WTC11 (cell line): ENCODE results near the gene PPP2R5A. TPM values are rescaled to one million over a fixed set of nuclear protein-coding genes. Genes with fewer than 3 reads are reported as not detected.

Source experiments
- ATAC-seq: fragments of 200-7000 bp; cut with Tn5 transposase; 2 replicates; pipeline ENCODE4 v1.10.0; 2021; ENCODE audit warnings: mild to moderate bottlenecking, moderate library complexity
- CTCF ChIA-PET: fragments of 300-600 bp; sonication (Branson Sonifier 250); formaldehyde crosslinking; loops from one replicate; lab custom pipeline; 2021; ENCODE audit warnings: antibody characterized with exemption; lab: Charles Lee
- POLR2A ChIA-PET: fragments of 350-600 bp; sonication (Branson Sonifier 250); formaldehyde crosslinking; loops from one replicate; lab custom pipeline; 2021; ENCODE audit warnings: antibody characterized with exemption; lab: Charles Lee
- DNase-seq: peaks from one replicate; pipeline ENCODE4 v3.0.0; 2021; ENCODE audit warnings: low spot score
- H3K27ac Mint-ChIP-seq: 2 replicates; pipeline ENCODE4 v1.8.0; 2021; ENCODE audit warnings: mixed read lengths
- H3K27me3 Mint-ChIP-seq: 2 replicates; pipeline ENCODE4 v1.8.0; 2021; ENCODE audit warnings: low read depth, mild to moderate bottlenecking, moderate library complexity, mixed read lengths
- H3K36me3 Mint-ChIP-seq: 2 replicates; pipeline ENCODE4 v1.8.0; 2021; ENCODE audit warnings: mixed read lengths
- H3K4me1 Mint-ChIP-seq: 2 replicates; pipeline ENCODE4 v1.8.0; 2022; ENCODE audit warnings: mixed read lengths
- H3K4me3 Mint-ChIP-seq: 2 replicates; pipeline ENCODE4 v1.8.0; 2021; ENCODE audit warnings: mild to moderate bottlenecking, moderate library complexity, mixed read lengths
- H3K9me3 Mint-ChIP-seq: 2 replicates; pipeline ENCODE4 v1.8.0; 2021; ENCODE audit warnings: mixed read lengths
- ATF2 ChIP-seq: sonication (generic); formaldehyde crosslinking; IDR thresholded peaks from 2 replicates; pipeline ENCODE4 v1.8.1; 2022; ENCODE audit warnings: low read depth, missing genetic modification reagents, borderline replicate concordance
- ELF4 ChIP-seq: sonication (generic); formaldehyde crosslinking; IDR thresholded peaks from 2 replicates; pipeline ENCODE4 v1.8.1; 2022; ENCODE audit warnings: low read depth, mild to moderate bottlenecking, moderate library complexity, missing genetic modification reagents
- FOXJ3 ChIP-seq: sonication (generic); formaldehyde crosslinking; IDR thresholded peaks from 2 replicates; pipeline ENCODE4 v1.9.0; 2021; ENCODE audit warnings: missing genetic modification reagents, mild to moderate bottlenecking, borderline replicate concordance
- MLX ChIP-seq: sonication (generic); formaldehyde crosslinking; IDR thresholded peaks from 2 replicates; pipeline ENCODE4 v1.8.1; 2023; ENCODE audit warnings: mild to moderate bottlenecking, missing genetic modification reagents, moderate library complexity
- NR3C1 ChIP-seq: sonication (generic); formaldehyde crosslinking; conservative IDR thresholded peaks from 2 replicates; pipeline ENCODE4 v1.8.1; 2023; ENCODE audit warnings: low read depth, mild to moderate bottlenecking, missing genetic modification reagents
- PRDM15 ChIP-seq: sonication (generic); formaldehyde crosslinking; IDR thresholded peaks from 2 replicates; pipeline ENCODE4 v1.8.0; 2022; ENCODE audit warnings: missing genetic modification reagents
- PRRX2 ChIP-seq: fragments of 250-450 bp; sonication (Bioruptor Pico); IDR thresholded peaks from 2 replicates; pipeline ENCODE4 v1.8.0; 2021; ENCODE audit warnings: mild to moderate bottlenecking
- SMAD3 ChIP-seq: sonication (generic); formaldehyde crosslinking; IDR thresholded peaks from 2 replicates; pipeline ENCODE4 v1.8.0; 2022; ENCODE audit warnings: missing genetic modification reagents, mild to moderate bottlenecking, borderline replicate concordance
- STAT6 ChIP-seq: sonication (generic); formaldehyde crosslinking; conservative IDR thresholded peaks from 2 replicates; pipeline ENCODE4 v1.8.1; 2023; ENCODE audit warnings: mild to moderate bottlenecking, low read depth, missing genetic modification reagents, moderate library complexity
- TEAD4 ChIP-seq: sonication (generic); formaldehyde crosslinking; IDR thresholded peaks from 2 replicates; pipeline ENCODE4 v1.8.0; 2022; ENCODE audit warnings: mild to moderate bottlenecking, missing genetic modification reagents
- TP53 ChIP-seq: sonication (generic); formaldehyde crosslinking; IDR thresholded peaks from 2 replicates; pipeline ENCODE4 v1.8.1; 2023; ENCODE audit warnings: mild to moderate bottlenecking, missing genetic modification reagents
- USF2 ChIP-seq: sonication (generic); formaldehyde crosslinking; IDR thresholded peaks from 2 replicates; pipeline ENCODE4 v1.8.1; 2023; ENCODE audit warnings: mild to moderate bottlenecking, missing genetic modification reagents, moderate library complexity
- ZMAT4 ChIP-seq: fragments of 250-450 bp; sonication (Bioruptor Pico); IDR thresholded peaks from 2 replicates; pipeline ENCODE4 v1.9.0; 2021; ENCODE audit warnings: mild to moderate bottlenecking
- ZNF232 ChIP-seq: sonication (generic); formaldehyde crosslinking; IDR thresholded peaks from 2 replicates; pipeline ENCODE4 v1.8.0; 2022; ENCODE audit warnings: mild to moderate bottlenecking, missing genetic modification reagents
- ZNF281 ChIP-seq: sonication (generic); formaldehyde crosslinking; IDR thresholded peaks from 2 replicates; pipeline ENCODE4 v1.8.0; 2023; ENCODE audit warnings: mild to moderate bottlenecking, missing genetic modification reagents
- total RNA-seq: library from RNA; stranded (reverse); gene quantifications from 3 replicates; pipeline ENCODE4 v1.2.3, GENCODE V29; 2021

Gene PPP2R5A
- total RNA-seq, 1 experiment from 2014 or later, result 35.9 TPM

- no peak for ATAC-seq
- H3K36me3 Mint-ChIP-seq, result peaks cover 51% of the 10 kb centered on the region
- POLR2A ChIA-PET, result interaction anchor here (0.7 kb wide), 1 partner anchor 1996 kb away, joined by 4 read pairs; no protein-coding TSS in a partner anchor
- DNase-seq, result no peak
- H3K27me3 Mint-ChIP-seq, result no peaks in the 10 kb centered on the region
- TF ChIP-seq MLX (CRISPR knock-in tag) (no peak), NR3C1 (CRISPR knock-in tag) (no peak), FOXJ3 (CRISPR knock-in tag) (no peak), ELF4 (CRISPR knock-in tag) (no peak), PRRX2 (CRISPR knock-in tag) (no peak), PRDM15 (CRISPR knock-in tag) (no peak), TEAD4 (no peak), USF2 (CRISPR knock-in tag) (no peak), ZMAT4 (CRISPR knock-in tag) (no peak), ZNF281 (CRISPR knock-in tag) (no peak), ZNF232 (CRISPR knock-in tag) (no peak), TP53 (no peak), STAT6 (CRISPR knock-in tag) (no peak), SMAD3 (CRISPR knock-in tag) (no peak), ATF2 (no peak)
- no peaks in the 10 kb centered on the region for H3K9me3 Mint-ChIP-seq
- H3K27ac Mint-ChIP-seq, result no peak overlapping the region
- no peaks in the 10 kb centered on the region for H3K4me1 Mint-ChIP-seq
- CTCF ChIA-PET, result interaction anchor here (0.8 to 4.5 kb wide), 3 partner anchors 91 to 294 kb away, joined by 3 to 50 read pairs (median 3); no protein-coding TSS in a partner anchor
- H3K4me3 Mint-ChIP-seq, result no peak overlapping the region
These were observed 79.8 kb downstream of the PPP2R5A start for GRCh38 chr1:212364985-212365384.
